GM23338 (cell line): ENCODE measurements around the gene LUZP2. TPM values are rescaled to one million over a fixed set of nuclear protein-coding genes. Genes with fewer than 3 reads are reported as not detected.

Source experiments
- ATAC-seq: fragments of 200-7000 bp; cut with Tn5 transposase; 3 replicates; pipeline ENCODE4 v1.9.1; 2020
- DNase-seq: peaks from one replicate; pipeline ENCODE4 v3.0.0-alpha.2; 2015; ENCODE audit warnings: low spot score
- H2AFZ ChIP-seq: fragments of 200-600 bp; sonication (generic); 2 replicates; pipeline ENCODE4 v1.8.0; 2016; ENCODE audit warnings: antibody characterized with exemption, mild to moderate bottlenecking, moderate library complexity
- H3F3A ChIP-seq: fragments of 200-600 bp; sonication (generic); replicated peaks from 2 replicates; pipeline ENCODE4 v1.8.0; 2017; ENCODE audit warnings: antibody characterized with exemption, mixed run types, low read depth
- H3K27ac ChIP-seq: fragments of 200-600 bp; sonication (generic); 2 replicates; pipeline ENCODE4 v1.6.1; 2016; ENCODE audit warnings: low read depth
- H3K27me3 ChIP-seq: fragments of 200-600 bp; sonication (generic); 2 replicates; pipeline ENCODE4 v1.8.0; 2016; ENCODE audit warnings: mild to moderate bottlenecking, mixed run types, moderate library complexity; ENCODE audit not compliant: insufficient read depth
- H3K36me3 ChIP-seq: fragments of 200-600 bp; sonication (generic); 2 replicates; pipeline ENCODE4 v1.8.0; 2016; ENCODE audit warnings: mild to moderate bottlenecking; ENCODE audit not compliant: insufficient read depth
- H3K4me1 ChIP-seq: fragments of 200-600 bp; sonication (generic); 2 replicates; pipeline ENCODE4 v1.8.0; 2016; ENCODE audit warnings: mild to moderate bottlenecking, moderate library complexity; ENCODE audit not compliant: insufficient read depth
- H3K4me2 ChIP-seq: fragments of 200-600 bp; sonication (generic); 2 replicates; pipeline ENCODE4 v1.7.1; 2017; ENCODE audit warnings: mixed run types
- H3K4me3 ChIP-seq: fragments of 200-600 bp; sonication (generic); 2 replicates; pipeline ENCODE4 v1.6.1; 2016; ENCODE audit warnings: mixed run types
- H3K79me2 ChIP-seq: fragments of 200-600 bp; sonication (generic); replicated peaks from 2 replicates; pipeline ENCODE4 v1.8.0; 2017; ENCODE audit warnings: mild to moderate bottlenecking; ENCODE audit not compliant: insufficient read depth
- H3K9me2 ChIP-seq: fragments of 200-600 bp; sonication (generic); 2 replicates; pipeline ENCODE4 v1.8.0; 2017; ENCODE audit not compliant: insufficient read depth
- H4K20me1 ChIP-seq: fragments of 200-600 bp; sonication (generic); replicated peaks from 2 replicates; pipeline ENCODE4 v1.8.0; 2017; ENCODE audit warnings: mild to moderate bottlenecking; ENCODE audit not compliant: insufficient read depth
- H3K27ac Mint-ChIP-seq: 2 replicates; pipeline ENCODE4 v1.8.0; 2020; ENCODE audit warnings: inconsistent platforms, mild to moderate bottlenecking, moderate library complexity, mixed read lengths
- H3K27me3 Mint-ChIP-seq: 3 replicates; pipeline ENCODE4 v1.8.0; 2022; ENCODE audit warnings: low read depth, mild to moderate bottlenecking, moderate library complexity, mixed read lengths, inconsistent platforms; ENCODE audit not compliant: insufficient read depth, poor library complexity
- H3K36me3 Mint-ChIP-seq: 3 replicates; pipeline ENCODE4 v1.8.0; 2021; ENCODE audit warnings: low read depth, mild to moderate bottlenecking, inconsistent platforms, moderate library complexity, mixed read lengths
- H3K4me1 Mint-ChIP-seq: 3 replicates; pipeline ENCODE4 v1.8.0; 2020; ENCODE audit warnings: mild to moderate bottlenecking, inconsistent platforms, mixed read lengths
- H3K4me3 Mint-ChIP-seq: 3 replicates; pipeline ENCODE4 v1.8.0; 2021; ENCODE audit warnings: moderate library complexity, mild to moderate bottlenecking, inconsistent platforms, mixed read lengths
- H3K9me3 Mint-ChIP-seq: 3 replicates; pipeline ENCODE4 v1.8.0; 2020; ENCODE audit warnings: moderate library complexity, mild to moderate bottlenecking, inconsistent platforms, mixed read lengths
- CTCF ChIP-seq, 2 experiments: fragments of 200-600 bp in 1 of 2; sonication (generic) in 1 of 2; conservative IDR thresholded peaks; 2 replicates each; pipeline versions ENCODE4 v1.5.1 to v1.6.1; 2016 to 2017; ENCODE audit warnings: antibody characterized with exemption in 2 of 2, low read depth in 2 of 2, mild to moderate bottlenecking in 2 of 2, moderate library complexity in 1 of 2
- NANOG ChIP-seq: IDR thresholded peaks from 2 replicates; pipeline ENCODE4 v1.6.1; 2016; ENCODE audit warnings: antibody characterized with exemption, borderline replicate concordance
- ZNF114 ChIP-seq: fragments of 250-450 bp; sonication (Bioruptor Pico); IDR thresholded peaks from 2 replicates; pipeline ENCODE4 v1.5.0; 2020; ENCODE audit warnings: mild to moderate bottlenecking, moderate library complexity
- polyA plus RNA-seq: library from polyadenylated mRNA; unstranded; fragments of >200 nt; fragmentation: Nextera tagmentation; extraction: Ambion mirVana; gene quantifications from 2 replicates; pipeline ENCODE4 v1.2.1, GENCODE V29; 2016
- total RNA-seq: library from RNA; depleted of rRNA; stranded (reverse); fragments of >200 nt; shearing (Covaris generic); gene quantifications from 2 replicates; pipeline ENCODE4 v1.2.3, GENCODE V29; 2014
- TF ChIP-seq, protein P1 (sequence below): fragments of 250-450 bp; sonication (Bioruptor Pico); IDR thresholded peaks from 2 replicates; pipeline ENCODE4 v1.5.0; 2020; ENCODE audit warnings: mild to moderate bottlenecking, moderate library complexity

Gene LUZP2
- total and polyA plus RNA-seq, 2 experiments from 2014 or later = 2.0 to 9.2 TPM

DNA sequence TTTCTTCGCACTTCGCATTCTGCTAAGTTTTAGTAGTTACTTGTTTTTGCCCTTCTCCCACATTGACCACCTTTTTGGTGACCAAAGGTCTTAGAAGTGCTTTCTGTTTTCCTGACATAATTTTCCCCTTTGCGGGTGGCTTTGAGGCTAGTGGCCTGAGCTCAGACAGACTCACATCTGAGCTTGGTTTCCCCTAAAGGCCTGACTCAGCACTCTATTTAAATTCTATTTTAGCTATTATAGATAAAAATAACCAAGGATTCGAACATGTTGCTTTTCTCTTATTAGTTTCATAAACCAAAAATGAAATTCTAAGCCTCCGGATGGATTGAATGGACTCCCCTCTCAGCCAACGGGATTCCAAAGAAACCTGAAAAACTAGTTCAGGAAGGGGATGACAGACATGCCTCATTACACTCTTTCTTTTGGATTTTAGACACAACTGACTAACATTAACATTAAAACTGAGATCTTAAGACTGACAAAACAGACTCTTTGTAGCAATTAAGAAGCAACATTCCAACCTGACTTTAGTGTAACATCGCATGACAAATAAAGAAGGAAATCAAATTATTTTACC lies 258.5 kb downstream of the LUZP2 start:
- no peaks in the 10 kb centered on the region for H4K20me1 ChIP-seq
- H3K9me3 Mint-ChIP-seq = peaks cover 3% of the 10 kb centered on the region; the same call in 2 of the 3 replicates
- peaks cover 5% of the 10 kb centered on the region; the same call in 1 of the 3 replicates for H3K36me3 Mint-ChIP-seq
- H3K36me3 ChIP-seq = no peaks in the 10 kb centered on the region
- H3K4me3 ChIP-seq = no peak overlapping the region
- peaks cover under 1% of the 10 kb centered on the region; the same call in 1 of the 2 replicates for H3K9me2 ChIP-seq
- 0 out of 2 replicates have a peak overlapping the region, but pooled peaks have one; percentile 75 for H3K27ac Mint-ChIP-seq
- H3F3A ChIP-seq = no peaks in the 10 kb centered on the region
- no peak overlapping the region for H3K4me3 Mint-ChIP-seq
- H3K79me2 ChIP-seq = no peaks in the 10 kb centered on the region
- peaks cover 21% of the 10 kb centered on the region for H3K4me1 Mint-ChIP-seq
- 0 out of 2 replicates have a peak overlapping the region, but pooled peaks have one; percentile 55 for H3K27ac ChIP-seq
- DNase-seq (peak; percentile 15), ATAC-seq (no peak)
- peaks cover 16% of the 10 kb centered on the region for H3K4me1 ChIP-seq
- H3K4me2 ChIP-seq = 0 out of 2 replicates have a peak overlapping the region, but pooled peaks have one; percentile 30
- TF ChIP-seq CTCF (conservative IDR thresholded peaks at IDR 0.05; ENCODE audit: low read depth in 2 of 2) (no peak), NANOG (peak; percentile 18; the same call in 1 of the 2 replicates)
- H3K27me3 ChIP-seq = no peaks in the 10 kb centered on the region
- H2AFZ ChIP-seq = no peak overlapping the region; the same call in 1 of the 2 replicates
- no peaks in the 10 kb centered on the region for H3K27me3 Mint-ChIP-seq

- H3K4me1 ChIP-seq = peaks cover 16% of the 10 kb centered on the region
- ATAC-seq = no peak; the same call in 2 of the 3 replicates
- Mint-ChIP-seq H3K27ac (peak overlapping the region; percentile 5; the same call in 1 of the 2 replicates), H3K36me3 (peaks cover 9% of the 10 kb centered on the region; the same call in 2 of the 3 replicates), H3K4me3 (no peak overlapping the region), H3K9me3 (peaks cover 3% of the 10 kb centered on the region; the same call in 2 of the 3 replicates), H3K27me3 (no peaks in the 10 kb centered on the region), H3K4me1 (peaks cover 21% of the 10 kb centered on the region)
- no peaks in the 10 kb centered on the region for H3K36me3 ChIP-seq
- no peak overlapping the region for H2AFZ ChIP-seq
- TF ChIP-seq CTCF (conservative IDR thresholded peaks at IDR 0.05; ENCODE audit: low read depth in 2 of 2) (peak; percentile 24 to 35), ZNF114 (no peak)
- H3K27ac ChIP-seq = no peak overlapping the region
- H3K4me2 ChIP-seq = no peak overlapping the region
- H3F3A ChIP-seq = no peaks in the 10 kb centered on the region
- H3K4me3 ChIP-seq = no peak overlapping the region
- no peaks in the 10 kb centered on the region for H4K20me1 ChIP-seq
- H3K79me2 ChIP-seq = no peaks in the 10 kb centered on the region
- DNase-seq = peak; percentile 11
- no peaks in the 10 kb centered on the region; the same call in 1 of the 2 replicates for H3K9me2 ChIP-seq
- no peaks in the 10 kb centered on the region for H3K27me3 ChIP-seq
Observed at GRCh38 chr11:24759742-24760141, 262.9 kb downstream of the LUZP2 start.

DNA sequence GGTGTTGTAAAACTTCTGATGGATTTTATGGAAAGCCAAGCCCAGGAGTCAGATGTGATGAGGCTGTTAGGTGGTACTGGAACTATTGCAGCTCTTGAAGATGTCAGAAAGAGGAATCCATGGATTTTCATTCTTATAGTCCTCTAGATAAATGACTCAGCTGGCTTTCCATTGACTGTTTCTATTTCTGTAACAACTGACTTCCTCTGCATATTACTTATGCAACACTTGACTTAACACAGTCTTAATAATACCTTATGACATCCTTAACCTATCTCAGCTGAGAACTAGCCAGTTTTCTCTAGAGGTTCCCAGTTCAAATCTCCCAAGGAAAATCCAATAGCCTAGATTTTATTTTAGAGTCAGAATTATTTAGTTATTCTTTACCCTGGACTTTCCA lies 263.8 kb downstream of the LUZP2 start:
- Histone ChIP-seq H3K27me3 (no peaks in the 10 kb centered on the region), H3F3A (no peaks in the 10 kb centered on the region), H4K20me1 (no peaks in the 10 kb centered on the region), H3K4me1 (peaks cover 10% of the 10 kb centered on the region), H3K9me2 (no peaks in the 10 kb centered on the region; the same call in 1 of the 2 replicates), H3K79me2 (no peaks in the 10 kb centered on the region), H2AFZ (no peak overlapping the region), H3K36me3 (no peaks in the 10 kb centered on the region), H3K4me3 (no peak overlapping the region), H3K27ac (no peak overlapping the region), H3K4me2 (no peak overlapping the region)
- peaks cover 9% of the 10 kb centered on the region; the same call in 2 of the 3 replicates for H3K36me3 Mint-ChIP-seq
- DNase-seq (no peak), ATAC-seq (no peak)
- no peak overlapping the region for H3K4me3 Mint-ChIP-seq
- H3K27ac Mint-ChIP-seq = no peak overlapping the region
- H3K4me1 Mint-ChIP-seq = peaks cover 14% of the 10 kb centered on the region
- H3K27me3 Mint-ChIP-seq = no peaks in the 10 kb centered on the region
- H3K9me3 Mint-ChIP-seq = peaks cover 3% of the 10 kb centered on the region; the same call in 2 of the 3 replicates
- TF ChIP-seq, protein P1, sequence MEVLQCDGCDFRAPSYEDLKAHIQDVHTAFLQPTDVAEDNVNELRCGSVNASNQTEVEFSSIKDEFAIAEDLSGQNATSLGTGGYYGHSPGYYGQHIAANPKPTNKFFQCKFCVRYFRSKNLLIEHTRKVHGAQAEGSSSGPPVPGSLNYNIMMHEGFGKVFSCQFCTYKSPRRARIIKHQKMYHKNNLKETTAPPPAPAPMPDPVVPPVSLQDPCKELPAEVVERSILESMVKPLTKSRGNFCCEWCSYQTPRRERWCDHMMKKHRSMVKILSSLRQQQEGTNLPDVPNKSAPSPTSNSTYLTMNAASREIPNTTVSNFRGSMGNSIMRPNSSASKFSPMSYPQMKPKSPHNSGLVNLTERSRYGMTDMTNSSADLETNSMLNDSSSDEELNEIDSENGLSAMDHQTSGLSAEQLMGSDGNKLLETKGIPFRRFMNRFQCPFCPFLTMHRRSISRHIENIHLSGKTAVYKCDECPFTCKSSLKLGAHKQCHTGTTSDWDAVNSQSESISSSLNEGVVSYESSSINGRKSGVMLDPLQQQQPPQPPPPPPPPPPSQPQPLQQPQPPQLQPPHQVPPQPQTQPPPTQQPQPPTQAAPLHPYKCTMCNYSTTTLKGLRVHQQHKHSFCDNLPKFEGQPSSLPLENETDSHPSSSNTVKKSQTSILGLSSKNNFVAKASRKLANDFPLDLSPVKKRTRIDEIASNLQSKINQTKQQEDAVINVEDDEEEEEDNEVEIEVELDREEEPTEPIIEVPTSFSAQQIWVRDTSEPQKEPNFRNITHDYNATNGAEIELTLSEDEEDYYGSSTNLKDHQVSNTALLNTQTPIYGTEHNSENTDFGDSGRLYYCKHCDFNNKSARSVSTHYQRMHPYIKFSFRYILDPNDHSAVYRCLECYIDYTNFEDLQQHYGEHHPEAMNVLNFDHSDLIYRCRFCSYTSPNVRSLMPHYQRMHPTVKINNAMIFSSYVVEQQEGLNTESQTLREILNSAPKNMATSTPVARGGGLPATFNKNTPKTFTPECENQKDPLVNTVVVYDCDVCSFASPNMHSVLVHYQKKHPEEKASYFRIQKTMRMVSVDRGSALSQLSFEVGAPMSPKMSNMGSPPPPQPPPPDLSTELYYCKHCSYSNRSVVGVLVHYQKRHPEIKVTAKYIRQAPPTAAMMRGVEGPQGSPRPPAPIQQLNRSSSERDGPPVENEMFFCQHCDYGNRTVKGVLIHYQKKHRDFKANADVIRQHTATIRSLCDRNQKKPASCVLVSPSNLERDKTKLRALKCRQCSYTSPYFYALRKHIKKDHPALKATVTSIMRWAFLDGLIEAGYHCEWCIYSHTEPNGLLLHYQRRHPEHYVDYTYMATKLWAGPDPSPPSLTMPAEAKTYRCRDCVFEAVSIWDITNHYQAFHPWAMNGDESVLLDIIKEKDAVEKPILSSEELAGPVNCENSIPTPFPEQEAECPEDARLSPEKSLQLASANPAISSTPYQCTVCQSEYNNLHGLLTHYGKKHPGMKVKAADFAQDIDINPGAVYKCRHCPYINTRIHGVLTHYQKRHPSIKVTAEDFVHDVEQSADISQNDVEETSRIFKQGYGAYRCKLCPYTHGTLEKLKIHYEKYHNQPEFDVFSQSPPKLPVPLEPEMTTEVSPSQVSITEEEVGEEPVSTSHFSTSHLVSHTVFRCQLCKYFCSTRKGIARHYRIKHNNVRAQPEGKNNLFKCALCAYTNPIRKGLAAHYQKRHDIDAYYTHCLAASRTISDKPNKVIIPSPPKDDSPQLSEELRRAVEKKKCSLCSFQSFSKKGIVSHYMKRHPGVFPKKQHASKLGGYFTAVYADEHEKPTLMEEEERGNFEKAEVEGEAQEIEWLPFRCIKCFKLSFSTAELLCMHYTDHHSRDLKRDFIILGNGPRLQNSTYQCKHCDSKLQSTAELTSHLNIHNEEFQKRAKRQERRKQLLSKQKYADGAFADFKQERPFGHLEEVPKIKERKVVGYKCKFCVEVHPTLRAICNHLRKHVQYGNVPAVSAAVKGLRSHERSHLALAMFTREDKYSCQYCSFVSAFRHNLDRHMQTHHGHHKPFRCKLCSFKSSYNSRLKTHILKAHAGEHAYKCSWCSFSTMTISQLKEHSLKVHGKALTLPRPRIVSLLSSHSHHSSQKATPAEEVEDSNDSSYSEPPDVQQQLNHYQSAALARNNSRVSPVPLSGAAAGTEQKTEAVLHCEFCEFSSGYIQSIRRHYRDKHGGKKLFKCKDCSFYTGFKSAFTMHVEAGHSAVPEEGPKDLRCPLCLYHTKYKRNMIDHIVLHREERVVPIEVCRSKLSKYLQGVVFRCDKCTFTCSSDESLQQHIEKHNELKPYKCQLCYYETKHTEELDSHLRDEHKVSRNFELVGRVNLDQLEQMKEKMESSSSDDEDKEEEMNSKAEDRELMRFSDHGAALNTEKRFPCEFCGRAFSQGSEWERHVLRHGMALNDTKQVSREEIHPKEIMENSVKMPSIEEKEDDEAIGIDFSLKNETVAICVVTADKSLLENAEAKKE (CRISPR knock-in tag) = no peak
